Measurements from ENCODE around the gene VEGFA.

DNA sequence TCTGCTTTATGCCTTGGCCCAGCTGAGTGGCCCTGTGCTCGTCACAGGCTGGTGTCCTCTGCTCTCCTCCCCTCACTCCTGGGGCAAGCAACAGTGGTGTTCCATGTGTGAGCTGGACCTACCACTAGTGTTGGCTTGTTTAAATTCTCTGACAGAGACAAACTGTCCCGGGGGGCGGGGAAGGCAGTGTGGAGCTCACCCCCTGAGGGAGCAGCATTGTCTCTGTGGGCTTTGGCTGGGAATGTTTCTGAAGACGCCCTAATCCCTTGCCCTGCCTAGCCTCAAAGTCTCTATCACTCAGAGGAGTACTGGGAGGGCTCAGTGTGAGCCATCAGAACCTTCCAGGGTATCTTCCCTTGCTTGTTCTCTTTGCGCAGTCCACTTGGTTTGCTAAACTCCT is 5.2 kb upstream of the VEGFA start:
- TF ChIP-seq, protein P1, sequence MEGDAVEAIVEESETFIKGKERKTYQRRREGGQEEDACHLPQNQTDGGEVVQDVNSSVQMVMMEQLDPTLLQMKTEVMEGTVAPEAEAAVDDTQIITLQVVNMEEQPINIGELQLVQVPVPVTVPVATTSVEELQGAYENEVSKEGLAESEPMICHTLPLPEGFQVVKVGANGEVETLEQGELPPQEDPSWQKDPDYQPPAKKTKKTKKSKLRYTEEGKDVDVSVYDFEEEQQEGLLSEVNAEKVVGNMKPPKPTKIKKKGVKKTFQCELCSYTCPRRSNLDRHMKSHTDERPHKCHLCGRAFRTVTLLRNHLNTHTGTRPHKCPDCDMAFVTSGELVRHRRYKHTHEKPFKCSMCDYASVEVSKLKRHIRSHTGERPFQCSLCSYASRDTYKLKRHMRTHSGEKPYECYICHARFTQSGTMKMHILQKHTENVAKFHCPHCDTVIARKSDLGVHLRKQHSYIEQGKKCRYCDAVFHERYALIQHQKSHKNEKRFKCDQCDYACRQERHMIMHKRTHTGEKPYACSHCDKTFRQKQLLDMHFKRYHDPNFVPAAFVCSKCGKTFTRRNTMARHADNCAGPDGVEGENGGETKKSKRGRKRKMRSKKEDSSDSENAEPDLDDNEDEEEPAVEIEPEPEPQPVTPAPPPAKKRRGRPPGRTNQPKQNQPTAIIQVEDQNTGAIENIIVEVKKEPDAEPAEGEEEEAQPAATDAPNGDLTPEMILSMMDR (IDR thresholded peaks at IDR 0.05) = no peak
- TF ChIP-seq POLR2A (IDR thresholded peaks at IDR 0.05) = no peak
